Stimulated activated naive B cell treated with anti-CD40 and anti-IgM and Interleukin-4, amounts not matched to agents 10 μg/mL and 1 μg/mL and 100 μg/mL, for 72 hours (primary cell): ENCODE results near the gene AACS.

ENCODE experiments used
- ATAC-seq, 2 donors: fragments of 150-1000 bp; cut with Tn5 transposase; replicated peaks; 2 replicates each; pipeline ENCODE4 v1.10.0; 2021; ENCODE audit warnings: moderate library complexity in 1 of 2
- DNase-seq: peaks from one replicate; pipeline ENCODE4 v3.0.0; 2021
- H3K27ac Mint-ChIP-seq: one replicate; pipeline ENCODE4 v1.8.0; 2022; ENCODE audit warnings: mild to moderate bottlenecking, mixed read lengths
- H3K27me3 Mint-ChIP-seq, 2 donors: one replicate each; pipeline ENCODE4 v1.8.0; 2022; ENCODE audit warnings: mixed read lengths in 2 of 2
- H3K36me3 Mint-ChIP-seq, 2 donors: one replicate each; pipeline ENCODE4 v1.8.0; 2022; ENCODE audit warnings: mixed read lengths in 2 of 2, mild to moderate bottlenecking in 1 of 2
- H3K4me1 Mint-ChIP-seq, 2 donors: one replicate each; pipeline ENCODE4 v1.8.0; 2022; ENCODE audit warnings: mixed read lengths in 2 of 2, mild to moderate bottlenecking in 1 of 2
- H3K4me3 Mint-ChIP-seq, 2 donors: one replicate each; pipeline ENCODE4 v1.8.0; 2022; ENCODE audit warnings: mild to moderate bottlenecking in 2 of 2, mixed read lengths in 2 of 2, moderate library complexity in 1 of 2
- H3K9me3 Mint-ChIP-seq, 2 donors: one replicate each; pipeline ENCODE4 v1.8.0; 2022; ENCODE audit warnings: mixed read lengths in 2 of 2, mild to moderate bottlenecking in 1 of 2

The AACS gene

DNA sequence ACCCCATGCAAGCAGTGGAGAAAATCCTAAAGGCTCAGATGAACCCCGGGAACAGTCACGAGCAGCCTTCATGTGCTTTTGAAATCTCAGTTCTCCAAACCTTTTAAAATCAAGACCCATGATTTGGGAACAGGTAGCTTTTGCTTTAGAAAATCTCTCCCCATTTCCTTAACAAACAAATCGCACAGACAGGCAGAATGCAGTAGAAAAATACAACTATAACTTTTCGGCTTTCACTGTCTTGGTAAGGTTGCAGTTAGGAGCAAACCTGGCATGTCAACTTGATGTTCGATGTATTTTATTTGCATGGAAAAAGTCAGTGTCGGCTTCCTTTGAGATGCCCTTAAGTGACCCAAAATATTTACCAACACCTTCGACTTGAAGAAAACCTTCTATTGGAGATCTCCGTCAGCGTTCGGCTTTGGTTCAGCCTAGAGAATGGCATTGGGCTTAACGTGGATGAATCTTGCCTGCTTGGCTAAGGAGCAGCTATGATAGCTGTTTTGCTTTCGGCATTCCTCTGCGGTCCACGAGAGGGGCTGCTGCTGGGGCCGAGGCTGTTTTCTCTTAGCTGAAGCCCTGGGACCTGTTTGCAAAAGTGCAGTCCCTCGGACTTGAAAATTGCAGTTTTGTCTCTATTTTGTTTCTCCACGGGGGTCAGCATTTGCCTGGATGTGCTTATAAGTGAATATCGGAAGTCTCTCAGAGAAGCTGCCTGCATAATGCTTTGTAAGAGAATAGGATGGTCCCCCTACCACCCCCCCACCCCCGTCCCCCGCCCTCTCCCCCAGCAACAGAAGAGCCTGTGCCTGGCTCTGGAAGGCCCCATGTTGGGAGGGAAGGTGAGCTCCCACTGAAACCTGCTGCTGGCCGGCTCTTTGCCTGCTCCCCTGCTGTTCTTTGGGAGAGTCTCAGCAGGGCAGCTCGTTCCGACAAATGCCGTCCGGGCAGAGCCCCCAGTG lies 122.8 kb downstream of the AACS start:
- no peak overlapping the region for H3K27ac Mint-ChIP-seq
- H3K27me3 Mint-ChIP-seq = peaks cover 85 to 87% of the 10 kb centered on the region in 2 donors
- ATAC-seq (no peak), DNase-seq (no peak)
- H3K9me3 Mint-ChIP-seq = no peaks in the 10 kb centered on the region
- H3K36me3 Mint-ChIP-seq = peaks cover 0 to 2% of the 10 kb centered on the region in 2 donors
- H3K4me3 Mint-ChIP-seq = peak overlapping the region; percentile 41 to 46
- H3K4me1 Mint-ChIP-seq = peaks cover 13 to 41% of the 10 kb centered on the region in 2 donors

DNA sequence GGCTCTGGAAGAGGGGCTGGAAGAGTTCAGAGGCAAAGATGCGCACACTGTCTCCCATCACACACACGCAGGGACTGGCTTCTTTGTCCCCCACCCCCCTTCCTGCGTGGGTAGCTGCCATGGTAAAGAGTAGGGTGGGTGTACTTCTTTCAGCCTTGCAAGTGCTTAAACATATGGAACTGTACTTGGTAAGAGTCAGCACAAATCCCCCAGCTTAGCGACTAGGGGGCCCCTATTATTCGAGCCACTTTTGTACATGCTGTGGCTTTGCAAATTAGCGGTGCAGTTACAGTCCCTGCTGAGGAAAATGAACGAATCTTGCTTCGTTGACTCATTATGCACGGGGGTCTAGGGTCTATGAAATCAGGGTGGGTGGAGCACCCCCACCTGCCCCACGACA lies 123.8 kb downstream of the AACS start:
- H3K36me3 Mint-ChIP-seq = peaks cover 0 to 2% of the 10 kb centered on the region in 2 donors
- DNase-seq (no peak), ATAC-seq (no peak)
- no peak overlapping the region for H3K4me3 Mint-ChIP-seq
- peaks cover 85 to 87% of the 10 kb centered on the region in 2 donors for H3K27me3 Mint-ChIP-seq
- H3K9me3 Mint-ChIP-seq = no peaks in the 10 kb centered on the region
- peaks cover 8 to 36% of the 10 kb centered on the region in 2 donors for H3K4me1 Mint-ChIP-seq
- H3K27ac Mint-ChIP-seq = peak overlapping the region; percentile 5

DNA sequence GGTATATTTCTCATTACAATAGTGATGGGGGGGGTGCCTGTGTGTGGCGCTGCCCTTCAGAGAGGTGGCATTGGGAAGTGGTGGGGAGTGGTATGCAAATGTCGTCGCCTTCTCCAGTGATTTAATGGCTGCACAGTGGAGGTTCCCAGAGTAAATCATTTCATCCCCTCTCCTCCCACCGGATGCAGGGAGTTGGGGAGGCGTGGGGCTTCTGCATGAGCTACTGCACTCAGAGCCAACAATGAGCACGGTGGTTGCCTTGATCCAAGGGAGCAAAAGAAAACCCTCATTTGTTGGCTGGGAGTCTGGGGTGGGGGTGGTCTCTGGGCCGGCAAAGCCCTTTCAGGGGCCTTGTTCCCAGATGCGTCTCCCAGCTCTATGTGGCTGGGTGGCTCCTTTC lies 124.3 kb downstream of the AACS start:
- Mint-ChIP-seq H3K9me3 (no peaks in the 10 kb centered on the region), H3K36me3 (peaks cover 0 to 2% of the 10 kb centered on the region in 2 donors), H3K27me3 (peaks cover 84 to 87% of the 10 kb centered on the region in 2 donors), H3K4me1 (peaks cover 8 to 36% of the 10 kb centered on the region in 2 donors), H3K27ac (no peak overlapping the region), H3K4me3 (no peak overlapping the region)
- ATAC-seq (no peak), DNase-seq (no peak)

DNA sequence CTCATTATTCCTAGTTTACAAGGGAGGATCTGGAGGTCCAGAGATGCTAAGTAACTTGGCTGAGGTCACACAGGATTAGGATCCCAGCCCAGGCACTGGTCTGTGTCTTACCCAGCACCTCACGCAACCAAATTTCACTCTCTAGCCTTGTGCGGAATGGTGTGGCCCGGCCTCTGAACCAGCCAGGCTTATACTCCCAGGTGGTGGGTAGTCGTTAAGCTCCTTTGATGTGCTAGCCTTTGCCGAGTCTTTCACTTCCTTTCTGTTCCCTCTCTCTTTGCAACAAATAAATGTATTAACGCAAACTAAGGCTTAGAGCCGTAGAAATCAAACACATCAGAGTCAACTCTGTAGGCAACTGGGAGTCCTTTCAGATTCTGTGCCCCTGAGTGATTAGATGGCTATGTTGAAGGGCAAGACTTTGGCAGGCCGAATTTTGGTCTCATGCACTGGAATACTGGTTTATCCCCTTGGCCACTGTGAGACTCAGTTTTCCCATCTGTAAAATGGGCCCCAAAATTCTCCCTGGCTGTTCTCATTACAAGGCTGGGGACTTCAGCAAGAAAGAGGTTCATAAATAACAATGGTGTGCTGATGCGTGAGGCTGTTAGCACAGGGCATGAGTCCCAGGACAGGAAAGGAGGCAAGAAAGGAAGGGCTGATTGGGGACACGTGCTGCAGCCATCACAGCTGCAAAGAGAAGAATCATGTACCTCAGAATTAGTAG lies 126.3 kb downstream of the AACS start:
- Mint-ChIP-seq H3K36me3 (peaks cover 0 to 2% of the 10 kb centered on the region in 2 donors), H3K9me3 (no peaks in the 10 kb centered on the region), H3K27me3 (peaks cover 79 to 85% of the 10 kb centered on the region in 2 donors), H3K4me1 (peaks cover 8 to 28% of the 10 kb centered on the region in 2 donors), H3K4me3 (no peak overlapping the region), H3K27ac (no peak overlapping the region)
- DNase-seq = no peak
- no peak for ATAC-seq

DNA sequence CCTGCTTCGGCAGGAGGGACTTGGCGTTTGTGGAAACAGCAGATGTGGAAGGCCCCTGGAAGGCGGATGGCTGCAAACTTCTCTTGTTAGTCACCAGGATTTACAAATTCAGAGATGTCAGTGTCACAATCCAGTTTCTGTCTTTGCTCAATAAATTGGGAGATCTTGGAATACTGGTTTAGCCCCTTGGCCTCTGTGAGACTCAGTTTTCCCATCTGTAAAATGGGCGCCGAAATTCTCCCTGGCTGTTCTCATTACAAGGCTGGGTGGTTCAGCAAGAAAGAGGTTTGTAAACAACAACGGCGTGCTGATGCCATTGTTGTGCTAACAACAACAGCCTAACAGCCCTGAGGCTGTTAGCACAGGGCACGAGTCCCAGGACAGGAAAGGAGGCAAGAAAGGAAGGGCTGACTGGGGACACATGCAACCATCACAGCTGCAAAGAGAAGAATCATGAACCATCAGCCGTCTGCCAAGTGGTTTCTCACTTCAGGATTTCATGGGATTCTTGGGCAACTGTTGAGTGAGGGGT lies 127.5 kb downstream of the AACS start:
- H3K4me1 Mint-ChIP-seq = peaks cover 8 to 16% of the 10 kb centered on the region in 2 donors
- H3K4me3 Mint-ChIP-seq = no peak overlapping the region
- H3K9me3 Mint-ChIP-seq = no peaks in the 10 kb centered on the region
- peaks cover 73 to 88% of the 10 kb centered on the region in 2 donors for H3K27me3 Mint-ChIP-seq
- no peak for ATAC-seq
- H3K36me3 Mint-ChIP-seq = peaks cover 0 to 2% of the 10 kb centered on the region in 2 donors
- H3K27ac Mint-ChIP-seq = no peak overlapping the region
- DNase-seq = no peak
